Measurements from ENCODE around the gene RAPGEF4.

DNA sequence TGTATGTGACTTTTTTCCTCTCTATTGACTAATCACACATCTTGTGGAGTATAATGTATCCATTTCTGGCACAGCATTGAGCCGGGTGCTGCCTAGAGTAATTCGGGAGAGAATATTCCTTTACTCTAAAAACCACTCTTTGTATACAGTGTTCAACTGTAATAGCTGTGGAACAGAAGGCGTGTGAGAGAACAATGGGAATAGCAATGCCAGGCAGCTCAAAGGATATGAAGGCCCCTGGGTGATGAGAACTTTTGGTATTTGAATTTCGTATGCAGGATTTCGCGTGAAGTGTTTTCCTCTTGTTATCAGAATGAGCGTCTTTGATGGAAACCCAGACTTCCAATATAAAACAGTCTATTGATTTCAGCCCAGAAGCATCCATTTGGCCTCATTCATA is 255.4 kb downstream of the RAPGEF4 start:
- TF ChIP-seq OVOL2 (CRISPR knock-in tag; IDR thresholded peaks at IDR 0.05; ENCODE audit: borderline replicate concordance) (no peak), SP1 (CRISPR knock-in tag; conservative IDR thresholded peaks at IDR 0.05) (no peak)
- TF ChIP-seq, protein P1, sequence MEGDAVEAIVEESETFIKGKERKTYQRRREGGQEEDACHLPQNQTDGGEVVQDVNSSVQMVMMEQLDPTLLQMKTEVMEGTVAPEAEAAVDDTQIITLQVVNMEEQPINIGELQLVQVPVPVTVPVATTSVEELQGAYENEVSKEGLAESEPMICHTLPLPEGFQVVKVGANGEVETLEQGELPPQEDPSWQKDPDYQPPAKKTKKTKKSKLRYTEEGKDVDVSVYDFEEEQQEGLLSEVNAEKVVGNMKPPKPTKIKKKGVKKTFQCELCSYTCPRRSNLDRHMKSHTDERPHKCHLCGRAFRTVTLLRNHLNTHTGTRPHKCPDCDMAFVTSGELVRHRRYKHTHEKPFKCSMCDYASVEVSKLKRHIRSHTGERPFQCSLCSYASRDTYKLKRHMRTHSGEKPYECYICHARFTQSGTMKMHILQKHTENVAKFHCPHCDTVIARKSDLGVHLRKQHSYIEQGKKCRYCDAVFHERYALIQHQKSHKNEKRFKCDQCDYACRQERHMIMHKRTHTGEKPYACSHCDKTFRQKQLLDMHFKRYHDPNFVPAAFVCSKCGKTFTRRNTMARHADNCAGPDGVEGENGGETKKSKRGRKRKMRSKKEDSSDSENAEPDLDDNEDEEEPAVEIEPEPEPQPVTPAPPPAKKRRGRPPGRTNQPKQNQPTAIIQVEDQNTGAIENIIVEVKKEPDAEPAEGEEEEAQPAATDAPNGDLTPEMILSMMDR (IDR thresholded peaks at IDR 0.05), result no peak
- TF ChIP-seq, protein P2, sequence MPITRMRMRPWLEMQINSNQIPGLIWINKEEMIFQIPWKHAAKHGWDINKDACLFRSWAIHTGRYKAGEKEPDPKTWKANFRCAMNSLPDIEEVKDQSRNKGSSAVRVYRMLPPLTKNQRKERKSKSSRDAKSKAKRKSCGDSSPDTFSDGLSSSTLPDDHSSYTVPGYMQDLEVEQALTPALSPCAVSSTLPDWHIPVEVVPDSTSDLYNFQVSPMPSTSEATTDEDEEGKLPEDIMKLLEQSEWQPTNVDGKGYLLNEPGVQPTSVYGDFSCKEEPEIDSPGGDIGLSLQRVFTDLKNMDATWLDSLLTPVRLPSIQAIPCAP (CRISPR knock-in tag; IDR thresholded peaks at IDR 0.05), result no peak
